HPDE6-E6E7 (cell line): Measurements from ENCODE around the gene OPA3.

ENCODE experiments used
- DNase-seq: peaks from one replicate; pipeline ENCODE4 v3.0.0; 2011; ENCODE audit warnings: missing footprints; ENCODE audit errors: extremely low spot score

Gene OPA3

DNA sequence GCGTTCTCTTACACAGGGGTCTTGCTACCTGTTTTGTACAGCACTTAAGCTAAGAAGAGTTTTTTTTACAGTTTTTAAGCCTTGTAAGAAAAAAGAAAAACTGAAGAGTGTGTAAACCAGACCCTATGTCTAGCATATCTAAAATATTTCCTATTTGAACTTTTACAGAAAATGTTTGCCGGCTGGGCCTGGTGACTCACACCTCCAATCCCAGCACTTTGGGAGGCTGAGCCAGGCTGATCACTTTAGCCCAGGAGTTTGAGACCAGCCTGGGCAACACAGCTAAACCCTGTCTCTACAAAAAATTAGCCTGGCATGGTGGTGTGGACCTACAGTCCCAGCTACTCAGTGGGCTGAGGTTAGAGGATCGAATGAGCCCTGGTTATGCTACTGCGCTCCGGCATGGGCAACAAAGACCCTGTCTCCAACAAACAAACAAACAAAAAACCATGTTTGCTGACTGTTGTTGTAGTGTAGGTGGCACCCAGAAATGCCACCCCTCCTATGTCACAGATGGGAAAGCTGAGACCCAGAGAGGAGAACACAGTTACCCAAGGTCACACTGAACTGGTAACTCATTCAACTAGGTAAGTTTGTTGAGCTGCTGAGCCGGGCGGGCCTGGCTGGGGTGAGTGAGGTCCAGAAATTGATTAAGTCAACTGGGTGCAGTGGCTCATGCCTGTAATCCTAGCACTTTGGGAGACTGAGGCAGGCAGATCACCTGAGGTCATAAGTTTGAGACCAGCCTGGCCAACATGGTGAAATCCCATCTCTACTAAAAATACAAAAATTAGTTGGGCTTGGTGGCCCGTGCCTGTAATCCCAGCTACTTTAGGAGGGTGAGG is 79.2 kb downstream of the OPA3 start:
- no peak for DNase-seq

GRCh38 chr19:45503909-45504308 is 80.7 kb downstream of the OPA3 start:
- DNase-seq = no peak

DNA sequence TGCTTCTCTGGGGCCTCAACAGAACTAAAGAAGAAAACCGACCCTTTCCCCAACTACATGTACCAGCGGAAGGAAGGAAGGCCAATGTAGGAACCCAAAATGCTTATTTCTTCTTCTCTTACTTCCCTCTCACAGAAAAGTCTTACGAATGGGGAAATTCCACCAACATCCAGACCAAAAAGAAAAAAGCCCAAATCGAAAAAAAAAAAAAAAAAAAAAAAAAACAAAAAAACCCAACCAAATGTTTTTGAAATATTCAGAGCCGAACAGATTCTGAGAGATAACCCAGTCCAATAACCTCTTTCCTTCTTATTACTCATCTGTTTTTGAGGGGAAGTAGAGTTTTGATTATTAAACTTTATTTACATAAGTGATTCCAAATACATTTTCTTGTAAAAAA is 82.5 kb downstream of the OPA3 start:
- DNase-seq = no peak

DNA sequence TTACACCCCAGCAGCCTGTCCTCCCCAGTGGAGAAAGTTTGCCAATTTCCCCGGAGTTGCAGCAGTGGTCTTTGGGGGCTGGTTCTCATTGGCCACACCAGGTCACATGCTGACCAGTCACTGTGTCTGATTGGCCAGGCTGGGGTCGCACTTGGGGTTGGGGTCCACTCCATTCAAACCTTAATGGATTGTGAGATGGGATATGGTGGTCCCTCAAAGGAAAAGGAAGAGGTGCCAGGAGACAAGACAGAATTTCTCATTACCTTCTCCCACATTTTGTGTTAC is 82.9 kb downstream of the OPA3 start:
- no peak for DNase-seq

DNA sequence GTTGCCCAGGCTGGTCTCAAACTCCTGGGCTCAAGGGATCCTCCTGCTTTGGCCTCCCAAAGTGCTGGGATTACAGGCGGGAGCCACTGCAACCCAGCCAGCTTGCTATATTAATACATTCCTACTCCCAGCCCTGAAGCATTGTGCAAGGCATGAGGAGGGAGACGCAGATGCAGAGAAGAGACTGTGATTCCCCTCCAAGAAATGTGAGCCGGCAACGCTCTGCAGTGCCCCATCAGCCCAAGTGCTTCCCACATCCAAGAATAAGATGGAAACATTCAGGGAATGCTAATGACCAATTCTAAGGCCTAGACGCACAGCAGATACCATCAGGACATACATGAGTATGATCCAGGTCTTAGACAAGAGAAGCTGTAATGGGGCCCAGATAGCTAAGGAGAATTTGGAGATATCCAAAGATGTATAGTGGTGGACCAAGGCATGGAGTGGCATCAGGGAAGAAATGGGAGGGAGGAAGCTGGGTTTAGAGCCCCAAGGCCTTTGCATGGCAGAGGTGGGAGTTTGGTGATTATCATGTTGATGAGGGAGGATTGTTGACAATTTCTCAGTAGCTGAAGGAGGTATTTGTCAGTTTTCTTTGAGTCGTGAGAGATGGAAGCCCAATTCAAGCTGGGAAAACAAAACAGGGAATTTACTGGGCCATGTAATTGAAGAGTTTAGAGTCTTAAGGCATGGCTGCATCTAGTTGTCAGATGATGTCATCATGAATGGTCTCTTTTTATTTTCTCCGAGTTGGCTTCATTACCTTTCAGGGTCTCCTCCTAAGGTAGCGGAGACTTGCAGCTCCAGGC is 83.5 kb downstream of the OPA3 start:
- no peak for DNase-seq

DNA sequence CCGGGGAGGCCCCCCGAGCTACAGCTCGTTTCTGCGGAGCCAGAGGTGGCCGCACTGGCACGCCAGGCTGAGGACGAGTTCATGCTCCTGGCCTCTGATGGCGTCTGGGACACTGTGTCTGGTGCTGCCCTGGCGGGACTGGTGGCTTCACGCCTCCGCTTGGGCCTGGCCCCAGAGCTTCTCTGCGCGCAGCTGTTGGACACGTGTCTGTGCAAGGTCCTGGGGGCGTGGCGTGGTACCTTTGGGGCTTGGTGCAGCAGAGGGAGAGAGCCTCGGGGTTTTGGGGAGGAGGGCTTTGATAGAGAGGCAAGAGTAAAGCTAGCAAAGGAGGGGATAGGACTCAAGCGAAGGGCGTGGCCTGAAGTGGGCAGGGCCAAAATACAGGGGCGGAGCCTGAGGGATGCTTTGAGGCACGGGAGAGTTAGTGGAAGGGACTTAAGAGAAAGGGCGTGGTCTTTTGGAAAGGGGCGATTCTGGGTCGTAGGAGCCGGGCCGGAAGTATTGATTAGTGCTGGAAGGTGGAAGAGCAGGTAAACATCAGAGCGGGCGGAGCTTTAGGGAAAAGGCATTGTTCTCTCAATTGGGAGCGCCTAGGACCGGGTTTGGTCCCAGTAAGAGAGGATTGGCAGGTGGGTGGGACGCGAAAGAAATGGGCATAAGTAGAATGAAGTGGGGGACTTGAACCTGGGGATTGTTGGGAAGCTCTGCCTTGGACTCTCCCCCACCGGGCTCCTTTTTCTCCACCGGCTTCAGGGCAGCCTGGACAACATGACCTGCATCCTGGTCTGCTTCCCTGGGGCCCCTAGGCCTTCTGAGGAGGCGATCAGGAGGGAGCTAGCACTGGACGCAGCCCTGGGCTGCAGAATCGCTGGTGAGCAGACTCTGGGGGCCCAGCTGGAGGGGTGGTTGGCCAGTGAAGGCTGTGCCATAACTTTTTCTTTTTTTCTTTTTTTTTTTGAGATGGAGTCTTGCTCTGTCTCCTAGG is 85.1 kb downstream of the OPA3 start:
- DNase-seq = no peak

GRCh38 chr19:45498411-45499195 is 86.0 kb downstream of the OPA3 start, which contains the start of gene PPM1N:
Gene PPM1N (plus strand): TSS chr19:45498443. CDS start chr19:45498473, 30 bp downstream.
- DNase-seq = no peak

DNA sequence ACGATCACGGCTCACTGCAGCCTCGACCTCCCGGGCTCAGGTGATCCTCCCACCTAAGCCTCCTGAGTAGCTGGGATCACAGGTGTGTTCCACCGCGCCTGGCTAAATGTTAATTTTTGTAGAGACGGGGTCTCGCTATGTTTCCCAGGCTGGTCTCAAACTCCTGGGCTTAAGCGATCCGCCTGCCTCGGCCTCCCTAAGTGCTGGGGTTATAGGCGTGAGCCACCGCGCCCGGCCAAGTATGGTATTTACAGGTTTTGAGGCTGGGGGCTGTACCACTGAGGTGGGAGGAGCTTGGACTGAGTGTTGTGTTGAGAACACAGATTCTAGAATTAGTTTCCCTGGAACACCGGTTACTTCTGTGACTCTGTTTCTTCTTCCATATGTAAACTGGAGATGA is 86.8 kb downstream of the OPA3 start:
- DNase-seq = no peak

DNA sequence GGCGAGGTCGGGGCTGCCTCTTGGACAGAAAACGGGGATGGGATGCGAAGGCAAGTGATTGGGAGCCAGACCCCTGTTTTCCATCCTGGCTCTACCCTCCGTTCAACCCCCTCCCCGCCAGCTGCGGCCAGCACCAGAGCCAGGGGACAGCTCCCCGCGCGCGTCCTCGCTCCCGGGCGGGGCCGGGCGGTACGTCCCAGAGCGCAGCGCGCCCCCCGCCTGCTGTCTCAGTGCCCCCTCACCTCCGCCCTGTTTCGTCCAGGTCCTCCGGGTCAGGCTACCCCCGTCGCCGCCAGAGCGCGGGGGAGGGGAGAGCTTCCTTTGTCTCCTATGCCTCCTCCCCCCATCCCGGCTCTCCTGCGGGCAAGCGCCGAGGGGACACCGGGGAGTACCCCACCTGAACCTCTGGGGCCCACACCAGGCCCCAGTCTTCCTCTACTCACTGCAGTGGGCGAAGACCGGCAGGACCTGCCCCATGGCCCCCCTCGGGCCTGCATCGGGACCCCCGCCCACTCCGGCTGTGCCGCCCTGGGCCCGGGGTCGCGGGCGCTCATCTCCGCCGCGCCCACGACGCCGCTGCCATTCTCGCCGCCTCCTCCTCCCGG is 88.2 kb downstream of the OPA3 start:
- no peak for DNase-seq

GRCh38 chr19:45495178-45495577 is 89.4 kb downstream of the OPA3 start:
- no peak for DNase-seq

- no peak for DNase-seq
Observed at GRCh38 chr19:45494261-45494916, 90.2 kb downstream of the OPA3 start.

DNA sequence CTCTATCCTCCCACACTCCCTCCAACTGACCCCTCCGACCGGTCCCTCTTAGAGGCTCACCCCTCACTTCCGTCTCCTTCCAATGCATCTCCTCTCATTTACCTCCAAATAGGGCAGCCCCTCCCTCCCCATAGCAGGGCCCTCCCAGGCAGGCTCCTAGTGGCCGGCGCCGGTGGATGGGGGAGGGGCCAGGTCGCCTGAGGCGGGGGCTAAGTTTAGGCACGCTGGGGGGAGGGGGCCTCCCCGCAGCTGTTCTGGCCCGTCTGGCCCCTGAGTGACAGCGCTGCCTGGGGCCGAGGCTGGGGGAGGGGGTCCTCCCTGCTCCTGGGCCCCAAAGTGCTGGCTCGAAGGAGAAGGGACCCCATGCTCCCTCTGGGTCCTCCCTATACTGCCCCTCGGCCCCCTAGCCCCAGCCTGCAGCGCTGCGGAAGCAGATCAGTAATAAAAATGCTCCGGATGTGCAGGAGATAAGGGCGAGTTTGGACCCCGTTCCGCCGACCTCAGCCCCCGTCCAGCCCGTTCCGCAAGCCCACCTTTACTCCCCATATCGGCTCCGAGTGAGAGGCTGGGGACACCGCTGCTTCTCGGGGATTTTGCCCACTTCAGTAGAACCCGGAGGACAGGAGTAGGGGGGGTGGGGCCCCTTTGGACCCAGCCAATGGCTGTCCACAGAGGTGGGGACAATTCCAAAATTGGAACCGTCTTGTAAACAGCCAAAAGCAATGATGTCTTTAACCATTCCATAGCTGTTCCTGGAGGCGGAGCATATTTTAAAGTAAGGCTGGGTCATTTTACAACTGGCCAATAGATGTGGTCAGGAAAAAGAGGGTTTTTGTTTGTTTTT is 91.8 kb downstream of the OPA3 start:
- no peak for DNase-seq

- no peak for DNase-seq
Observed at GRCh38 chr19:45492137-45492626, 92.4 kb downstream of the OPA3 start.

GRCh38 chr19:45489216-45489855 is 95.3 kb downstream of the OPA3 start:
- DNase-seq = no peak

GRCh38 chr19:45488708-45489107 is 95.9 kb downstream of the OPA3 start:
- DNase-seq = no peak

- peak; percentile 81 for DNase-seq
Observed at GRCh38 chr19:45485305-45486077, 99.1 kb downstream of the OPA3 start.

DNA sequence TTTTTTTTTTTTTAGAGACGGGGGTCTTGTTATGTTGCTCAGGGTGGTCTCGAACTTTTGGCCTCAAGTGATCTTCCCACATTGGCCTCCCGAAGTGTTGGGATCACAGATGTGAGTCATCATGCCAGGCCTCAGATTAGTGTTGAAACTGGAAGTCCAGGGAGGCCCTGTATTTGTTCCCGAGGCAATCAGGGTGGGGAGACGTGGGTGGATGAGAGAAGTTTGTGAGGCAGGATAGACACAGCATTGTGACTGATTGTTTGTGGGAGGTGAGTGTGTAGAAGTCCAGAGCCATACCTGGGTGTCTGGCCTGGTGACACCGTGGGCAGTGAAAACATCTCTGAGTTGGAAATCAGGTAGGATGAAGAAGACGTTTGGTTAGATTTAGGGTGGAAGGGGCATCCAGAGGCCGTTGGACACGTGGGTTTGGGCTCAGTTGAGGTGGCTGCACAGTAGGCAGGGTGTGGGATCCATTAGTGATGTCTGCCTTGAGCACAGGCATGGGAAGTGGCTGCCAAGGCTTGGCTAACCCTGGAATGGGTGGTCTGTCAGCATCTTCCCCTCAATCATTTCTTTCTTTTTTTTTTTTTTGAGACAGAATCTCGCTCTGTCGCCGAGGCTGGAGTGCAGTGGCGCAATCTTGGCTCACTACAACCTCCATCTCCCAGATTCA is 100.2 kb downstream of the OPA3 start:
- DNase-seq = no peak
